Glutamatergic neuron (in vitro differentiated cells): ENCODE results near the gene PIK3C2B. TPM values are rescaled to one million over a fixed set of nuclear protein-coding genes. Genes with fewer than 3 reads are reported as not detected.
A peak's percentile ranks its signal among the peaks of the same experiment; 100 is the strongest.

Experiments used
- DNase-seq: peaks from one replicate; pipeline ENCODE4 v3.0.0; 2022
- H3K27ac Mint-ChIP-seq: one replicate; pipeline ENCODE4 v1.8.0; 2020; ENCODE audit warnings: mild to moderate bottlenecking, mixed read lengths, inconsistent platforms; ENCODE audit not compliant: unreplicated experiment
- H3K27me3 Mint-ChIP-seq: one replicate; pipeline ENCODE4 v1.8.0; 2020; ENCODE audit warnings: mild to moderate bottlenecking, moderate library complexity, mixed read lengths, inconsistent platforms; ENCODE audit not compliant: unreplicated experiment
- H3K36me3 Mint-ChIP-seq: one replicate; pipeline ENCODE4 v1.8.0; 2020; ENCODE audit warnings: mild to moderate bottlenecking, mixed read lengths, inconsistent platforms; ENCODE audit not compliant: unreplicated experiment
- H3K4me1 Mint-ChIP-seq: one replicate; pipeline ENCODE4 v1.8.0; 2020; ENCODE audit warnings: mild to moderate bottlenecking, low read depth, mixed read lengths, inconsistent platforms; ENCODE audit not compliant: unreplicated experiment
- H3K4me3 Mint-ChIP-seq: one replicate; pipeline ENCODE4 v1.8.0; 2020; ENCODE audit warnings: mild to moderate bottlenecking, mixed read lengths, inconsistent platforms; ENCODE audit not compliant: unreplicated experiment
- H3K9me3 Mint-ChIP-seq: one replicate; pipeline ENCODE4 v1.8.0; 2020; ENCODE audit warnings: mild to moderate bottlenecking, moderate library complexity, mixed read lengths, inconsistent platforms; ENCODE audit not compliant: unreplicated experiment
- CTCF ChIP-seq: fragments of 200-600 bp; sonication (generic); IDR thresholded peaks from one replicate; pipeline ENCODE4 v1.5.0; 2021; ENCODE audit not compliant: partially characterized antibody, unreplicated experiment
- total RNA-seq: library from RNA; stranded (reverse); fragmentation: NEBNext Ultra II Directional; extraction: Animal tissue kit (Norgen Biotek cat#: 25700); gene quantifications from one replicate; pipeline ENCODE4 v1.2.1, GENCODE V29; 2021; ENCODE audit not compliant: unreplicated experiment

PIK3C2B gene
- total RNA-seq, 1 donor from 2014 or later: 156 TPM

GRCh38 chr1:204460346-204460745, 34.3 kb downstream of the PIK3C2B start:
- H3K27me3 Mint-ChIP-seq: peaks cover 25% of the 10 kb centered on the region
- peaks cover 15% of the 10 kb centered on the region for H3K36me3 Mint-ChIP-seq
- no peak overlapping the region for H3K27ac Mint-ChIP-seq

GRCh38 chr1:204459706-204460105, 34.9 kb downstream of the PIK3C2B start:
- peaks cover 45% of the 10 kb centered on the region for H3K4me1 Mint-ChIP-seq
- peaks cover 12% of the 10 kb centered on the region for H3K36me3 Mint-ChIP-seq
- peaks cover 16% of the 10 kb centered on the region for H3K9me3 Mint-ChIP-seq
- no peak for DNase-seq
- H3K27ac Mint-ChIP-seq: no peak overlapping the region
- H3K27me3 Mint-ChIP-seq: peaks cover 26% of the 10 kb centered on the region
- H3K4me3 Mint-ChIP-seq: no peak overlapping the region
- no peak for TF ChIP-seq CTCF

More at GRCh38 chr1:204460346-204460745, 34.3 kb downstream of the PIK3C2B start:
- Mint-ChIP-seq H3K9me3 (peaks cover 14% of the 10 kb centered on the region), H3K4me1 (peaks cover 47% of the 10 kb centered on the region), H3K4me3 (no peak overlapping the region)
- DNase-seq: no peak
- no peak for TF ChIP-seq CTCF

DNA sequence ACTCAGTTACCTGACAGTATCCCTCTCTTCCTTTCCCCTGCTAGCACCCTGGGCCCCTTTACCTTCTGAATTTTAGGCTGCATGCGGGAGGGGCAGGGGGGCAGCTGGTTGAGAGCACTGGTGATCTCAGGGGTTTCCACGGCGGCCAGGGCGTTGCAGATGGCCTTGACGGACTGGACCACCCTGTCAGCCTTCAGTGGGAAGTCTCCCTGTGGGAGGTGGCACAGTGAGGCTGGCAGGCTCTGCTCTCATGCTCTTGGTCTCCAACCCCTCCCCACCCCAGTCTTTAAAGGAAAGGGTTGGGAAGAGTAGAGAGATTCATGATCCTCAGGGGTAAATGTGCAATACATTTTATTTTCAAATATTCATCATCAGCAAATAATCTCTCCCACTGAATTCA, 36.9 kb downstream of the PIK3C2B start:
- Mint-ChIP-seq H3K27ac (peak overlapping the region; percentile 90), H3K9me3 (peaks cover 28% of the 10 kb centered on the region), H3K27me3 (peaks cover 30% of the 10 kb centered on the region), H3K36me3 (peaks cover 19% of the 10 kb centered on the region), H3K4me3 (peak overlapping the region; percentile 67), H3K4me1 (peaks cover 53% of the 10 kb centered on the region)
- no peak for DNase-seq
- no peak for TF ChIP-seq CTCF

DNA sequence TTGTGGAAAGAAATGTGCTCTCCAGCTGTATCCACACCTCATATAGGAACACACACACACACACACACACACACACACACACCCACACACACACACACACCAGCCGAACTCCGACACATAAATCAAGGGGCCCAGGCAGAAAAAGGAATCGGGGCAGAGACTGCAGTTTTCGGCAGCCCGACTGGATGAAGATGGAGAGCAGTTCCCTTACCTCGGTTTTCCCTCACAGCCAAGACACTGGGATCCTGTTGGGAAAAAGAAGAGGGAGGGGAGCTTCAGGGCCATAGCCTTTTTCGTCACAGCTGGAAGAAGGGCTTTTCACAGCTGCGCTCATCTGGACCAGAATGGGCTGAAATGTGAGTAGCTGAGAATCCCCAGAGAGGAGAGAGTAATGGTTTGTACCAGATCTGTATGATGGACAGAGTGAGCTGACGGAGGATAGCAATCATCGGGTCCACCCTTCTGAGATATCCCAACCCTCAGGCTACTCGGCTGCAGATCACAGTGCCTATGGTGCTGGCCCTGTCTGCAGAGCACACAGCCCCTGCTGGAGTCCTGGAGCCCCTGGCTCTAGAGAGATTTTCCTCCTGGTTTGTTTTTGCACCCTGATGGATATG, 37.7 kb downstream of the PIK3C2B start:
- peak overlapping the region; percentile 90 for H3K27ac Mint-ChIP-seq
- peak overlapping the region; percentile 67 for H3K4me3 Mint-ChIP-seq
- H3K27me3 Mint-ChIP-seq: peaks cover 30% of the 10 kb centered on the region
- peaks cover 50% of the 10 kb centered on the region for H3K4me1 Mint-ChIP-seq
- peaks cover 28% of the 10 kb centered on the region for H3K9me3 Mint-ChIP-seq
- peak; percentile 65 for DNase-seq
- H3K36me3 Mint-ChIP-seq: peaks cover 19% of the 10 kb centered on the region
- TF ChIP-seq CTCF: no peak

DNA sequence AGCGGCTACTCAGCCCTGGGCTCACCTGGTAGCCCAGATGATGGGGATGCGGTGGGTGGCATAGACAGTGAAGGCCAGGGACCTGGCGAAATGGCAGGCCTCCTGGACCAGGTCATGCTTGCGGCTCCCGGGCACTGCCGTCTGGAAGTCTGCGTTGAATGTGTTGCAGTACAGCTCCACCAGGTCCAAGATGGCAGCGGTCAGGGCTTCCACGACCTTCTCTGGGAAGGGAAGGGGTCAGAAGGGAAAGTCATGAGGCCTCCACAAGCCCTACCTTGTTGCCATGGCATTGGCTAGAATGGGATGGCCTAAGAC, 38.8 kb downstream of the PIK3C2B start:
- H3K27me3 Mint-ChIP-seq: peaks cover 24% of the 10 kb centered on the region

More for the DNA sequence above, 38.8 kb downstream of the PIK3C2B start:
- H3K27ac Mint-ChIP-seq: peak overlapping the region; percentile 98
- H3K4me1 Mint-ChIP-seq: peaks cover 48% of the 10 kb centered on the region
- peaks cover 30% of the 10 kb centered on the region for H3K9me3 Mint-ChIP-seq
- no peak overlapping the region for H3K4me3 Mint-ChIP-seq
- DNase-seq: no peak
- TF ChIP-seq CTCF: no peak
- peaks cover 18% of the 10 kb centered on the region for H3K36me3 Mint-ChIP-seq
